Right atrium auricular region (tissue), 2 donors: ENCODE data around the gene TNS1. TPM values are rescaled to one million over a fixed set of nuclear protein-coding genes. Genes with fewer than 3 reads are reported as not detected.

Experiments used
- DNase-seq: peaks from one replicate; pipeline ENCODE4 v3.0.0-alpha.2; 2019; ENCODE audit warnings: low spot score
- H3K27ac ChIP-seq, 2 donors: fragments of 200-600 bp; sonication (generic); 1 replicate in 1 of 2; 2 replicates in 1 of 2; pipeline ENCODE4 v1.5.1; 2016 to 2019
- H3K27me3 ChIP-seq, 2 donors: fragments of 200-600 bp; sonication (generic); one replicate each; pipeline versions ENCODE4 v1.5.1 to v1.6.0; 2017 to 2019
- H3K36me3 ChIP-seq: fragments of 200-600 bp; sonication (generic); one replicate; pipeline ENCODE4 v1.5.1; 2016
- H3K4me1 ChIP-seq, 2 donors: fragments of 200-600 bp; sonication (generic); one replicate each; pipeline versions ENCODE4 v1.5.1 to v1.6.0; 2017 to 2019
- H3K4me3 ChIP-seq, 2 donors: fragments of 200-600 bp; sonication (generic); 1 replicate in 1 of 2; 2 replicates in 1 of 2; pipeline ENCODE4 v1.5.1; 2017 to 2019; ENCODE audit warnings: mild to moderate bottlenecking in 1 of 2, moderate library complexity in 1 of 2
- H3K9me3 ChIP-seq, 2 donors: fragments of 200-600 bp; sonication (generic); one replicate each; pipeline ENCODE4 v1.5.1; 2019
- CTCF ChIP-seq, 2 donors: fragments of 200-600 bp; sonication (generic); IDR thresholded peaks; one replicate each; pipeline ENCODE4 v1.5.1; 2019; ENCODE audit warnings: antibody characterized with exemption in 2 of 2
- total RNA-seq, 2 donors: library from RNA; depleted of rRNA; stranded (reverse); fragments of >200 nt; gene quantifications; one replicate each; pipeline ENCODE4 v1.1.0, GENCODE V29; 2016

Gene TNS1
- total RNA-seq, 2 donors from 2014 or later = 393 to 720 TPM

GRCh38 chr2:217955881-217956493 is 46.8 kb downstream of the TNS1 start:
- Histone ChIP-seq H3K4me1 (peaks cover 0 to 89% of the 10 kb centered on the region in 2 donors), H3K27me3 (no peaks in the 10 kb centered on the region), H3K9me3 (no peaks in the 10 kb centered on the region), H3K4me3 (no peak overlapping the region), H3K27ac (peak overlapping the region; percentile 74 to 87), H3K36me3 (no peaks in the 10 kb centered on the region)
- TF ChIP-seq CTCF (IDR thresholded peaks at IDR 0.05) = no peak
- DNase-seq = no peak

GRCh38 chr2:217954971-217955740 is 47.6 kb downstream of the TNS1 start:
- no peak for DNase-seq
- Histone ChIP-seq H3K27ac (peak overlapping the region; percentile 74 to 87), H3K4me3 (no peak overlapping the region), H3K9me3 (no peaks in the 10 kb centered on the region), H3K27me3 (no peaks in the 10 kb centered on the region), H3K4me1 (peaks cover 0 to 89% of the 10 kb centered on the region in 2 donors), H3K36me3 (no peaks in the 10 kb centered on the region)
- no peak for TF ChIP-seq CTCF (IDR thresholded peaks at IDR 0.05)

DNA sequence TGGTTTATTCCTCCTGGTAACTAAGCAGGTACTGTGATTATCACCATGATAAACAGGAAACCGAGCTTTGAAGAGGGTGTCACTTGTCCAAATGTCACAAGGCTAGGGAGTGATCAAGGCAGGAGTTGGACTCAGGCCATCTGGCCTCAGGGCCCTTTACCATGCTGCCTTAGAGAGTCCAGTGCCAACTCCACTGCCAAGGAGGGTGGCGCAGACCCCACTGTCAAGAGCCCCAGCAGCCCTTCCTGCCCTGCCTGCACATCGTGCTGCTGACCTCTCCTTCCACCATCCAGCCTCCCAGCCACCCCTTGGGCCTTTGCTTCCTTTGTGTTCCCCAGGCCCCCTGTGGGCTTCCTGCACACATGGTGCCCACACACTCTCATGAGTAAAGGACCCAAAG is 48.3 kb downstream of the TNS1 start:
- Histone ChIP-seq H3K4me1 (peaks cover 0 to 89% of the 10 kb centered on the region in 2 donors), H3K4me3 (no peak overlapping the region), H3K27ac (peak overlapping the region; percentile 74 to 87), H3K36me3 (no peaks in the 10 kb centered on the region), H3K9me3 (no peaks in the 10 kb centered on the region), H3K27me3 (no peaks in the 10 kb centered on the region)
- no peak for TF ChIP-seq CTCF (IDR thresholded peaks at IDR 0.05)
- DNase-seq = no peak

DNA sequence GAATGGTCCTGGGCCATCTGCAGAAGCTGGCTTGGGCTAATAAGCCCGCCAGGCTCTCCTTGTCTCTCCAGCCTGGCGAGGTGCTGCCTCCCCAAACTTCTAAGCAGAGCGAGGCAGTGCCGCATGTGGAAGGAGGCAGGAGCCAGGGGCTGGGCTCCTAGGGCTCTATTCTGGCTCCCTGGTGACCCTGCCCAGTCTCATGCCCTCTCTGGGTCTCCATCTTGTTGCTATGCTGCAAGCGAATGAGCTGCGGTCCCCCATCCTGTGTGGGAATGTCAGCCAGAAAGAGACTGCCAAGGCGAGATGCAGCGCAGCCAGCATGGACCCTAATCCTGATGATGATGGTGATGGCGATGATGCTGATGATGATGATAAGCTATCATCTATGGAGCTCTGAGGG is 48.7 kb downstream of the TNS1 start:
- no peak overlapping the region for H3K4me3 ChIP-seq
- TF ChIP-seq CTCF (IDR thresholded peaks at IDR 0.05) = no peak
- no peaks in the 10 kb centered on the region for H3K36me3 ChIP-seq
- no peak for DNase-seq
- H3K9me3 ChIP-seq = no peaks in the 10 kb centered on the region
- no peaks in the 10 kb centered on the region for H3K27me3 ChIP-seq
- H3K4me1 ChIP-seq = peaks cover 0 to 89% of the 10 kb centered on the region in 2 donors
- H3K27ac ChIP-seq = peak overlapping the region; percentile 74 to 87

GRCh38 chr2:217953531-217953932 is 49.3 kb downstream of the TNS1 start:
- no peaks in the 10 kb centered on the region for H3K27me3 ChIP-seq
- no peak overlapping the region for H3K4me3 ChIP-seq
- peaks cover 0 to 91% of the 10 kb centered on the region in 2 donors for H3K4me1 ChIP-seq
- TF ChIP-seq CTCF (IDR thresholded peaks at IDR 0.05) = peak in 1 of 2 donors; percentile 48
- H3K27ac ChIP-seq = peak overlapping the region; percentile 74 to 87
- no peaks in the 10 kb centered on the region for H3K36me3 ChIP-seq
- H3K9me3 ChIP-seq = no peaks in the 10 kb centered on the region
- DNase-seq = no peak
